Osteoblast (primary cell): ENCODE results near the gene TTC27. TPM values are rescaled to one million over a fixed set of nuclear protein-coding genes. Genes with fewer than 3 reads are reported as not detected.
A peak's percentile ranks its signal among the peaks of the same experiment; 100 is the strongest.

Experiments
- DNase-seq: peaks from one replicate; pipeline ENCODE4 v3.0.0; 2011; ENCODE audit warnings: low spot score, mixed read lengths; ENCODE audit not compliant: insufficient read length; ENCODE audit errors: missing footprints
- H2AFZ ChIP-seq: 2 replicates; pipeline ENCODE4 v1.6.0; 2011; ENCODE audit warnings: mild to moderate bottlenecking, low read length
- H3K27ac ChIP-seq: 2 replicates; pipeline ENCODE4 v1.5.1; 2011; ENCODE audit warnings: mild to moderate bottlenecking, low read depth, low read length, moderate library complexity
- H3K27me3 ChIP-seq: 2 replicates; pipeline ENCODE4 v1.6.0; 2012; ENCODE audit warnings: mild to moderate bottlenecking, control low read depth, inconsistent platforms, low read length, moderate library complexity; ENCODE audit not compliant: insufficient read depth
- H3K36me3 ChIP-seq: 2 replicates; pipeline ENCODE4 v1.5.1; 2011; ENCODE audit warnings: mild to moderate bottlenecking, low read length, control low read depth, moderate library complexity; ENCODE audit not compliant: insufficient read depth
- H3K4me1 ChIP-seq: 2 replicates; pipeline ENCODE4 v1.5.1; 2011; ENCODE audit warnings: mild to moderate bottlenecking, low read length, control low read depth, moderate library complexity; ENCODE audit not compliant: insufficient read depth
- H3K4me2 ChIP-seq: 2 replicates; pipeline ENCODE4 v1.6.0; 2011; ENCODE audit warnings: mild to moderate bottlenecking, low read length; ENCODE audit not compliant: insufficient read depth
- H3K4me3 ChIP-seq: fragments of 200-600 bp; sonication (generic); 3 replicates; pipeline ENCODE4 v1.5.1; 2012; ENCODE audit warnings: mild to moderate bottlenecking, low read length, inconsistent platforms; ENCODE audit not compliant: insufficient read depth
- H3K79me2 ChIP-seq: 2 replicates; pipeline ENCODE4 v1.6.0; 2012; ENCODE audit warnings: mild to moderate bottlenecking, low read length, control low read depth, inconsistent platforms; ENCODE audit not compliant: insufficient read depth
- H3K9me3 ChIP-seq: 2 replicates; pipeline ENCODE4 v1.5.1; 2011; ENCODE audit warnings: low read depth, low read length, control low read depth
- H4K20me1 ChIP-seq: 2 replicates; pipeline ENCODE4 v1.6.0; 2012; ENCODE audit warnings: mild to moderate bottlenecking, low read length, control low read depth; ENCODE audit not compliant: insufficient read depth
- total RNA-seq: library from RNA; depleted of rRNA; stranded (reverse); fragments of >200 nt; gene quantifications from 2 replicates; pipeline ENCODE4 v1.2.3, GENCODE V29; 2012
- TF ChIP-seq, protein P1 (sequence below): IDR thresholded peaks from 2 replicates; pipeline ENCODE4 v1.5.1; 2011; ENCODE audit warnings: mild to moderate bottlenecking, low read depth, low read length, moderate library complexity; ENCODE audit errors: extremely low read depth

The TTC27 gene
- total RNA-seq, 1 donor: 25.3 TPM

DNA sequence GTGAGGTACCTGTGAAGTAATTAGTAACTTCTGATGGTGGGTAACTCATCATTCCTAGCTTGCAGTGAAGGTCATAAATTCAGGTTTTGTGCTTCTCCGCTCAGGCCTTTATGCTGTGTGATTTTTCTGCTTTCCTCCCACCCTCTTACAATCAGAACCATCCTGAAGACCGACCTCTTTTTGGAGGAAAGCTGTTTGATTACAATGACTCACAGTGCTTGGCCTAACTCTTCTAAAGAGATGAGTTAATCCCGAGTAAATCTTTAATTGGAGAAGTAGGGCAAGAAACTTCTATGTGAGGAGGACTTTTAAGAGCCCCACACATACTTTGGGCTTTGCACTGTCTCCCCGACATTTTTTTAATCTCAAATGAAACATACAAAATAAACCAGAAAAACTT is 53.1 kb downstream of the TTC27 start:
- Histone ChIP-seq H3K27me3 (no peaks in the 10 kb centered on the region), H3K27ac (no peak overlapping the region), H3K4me1 (peaks cover 16% of the 10 kb centered on the region), H3K9me3 (no peaks in the 10 kb centered on the region), H4K20me1 (no peaks in the 10 kb centered on the region), H3K36me3 (peaks cover 2% of the 10 kb centered on the region), H3K79me2 (no peaks in the 10 kb centered on the region), H3K4me2 (no peak overlapping the region), H2AFZ (no peak overlapping the region), H3K4me3 (no peak overlapping the region)
- DNase-seq: no peak
- TF ChIP-seq, protein P1, sequence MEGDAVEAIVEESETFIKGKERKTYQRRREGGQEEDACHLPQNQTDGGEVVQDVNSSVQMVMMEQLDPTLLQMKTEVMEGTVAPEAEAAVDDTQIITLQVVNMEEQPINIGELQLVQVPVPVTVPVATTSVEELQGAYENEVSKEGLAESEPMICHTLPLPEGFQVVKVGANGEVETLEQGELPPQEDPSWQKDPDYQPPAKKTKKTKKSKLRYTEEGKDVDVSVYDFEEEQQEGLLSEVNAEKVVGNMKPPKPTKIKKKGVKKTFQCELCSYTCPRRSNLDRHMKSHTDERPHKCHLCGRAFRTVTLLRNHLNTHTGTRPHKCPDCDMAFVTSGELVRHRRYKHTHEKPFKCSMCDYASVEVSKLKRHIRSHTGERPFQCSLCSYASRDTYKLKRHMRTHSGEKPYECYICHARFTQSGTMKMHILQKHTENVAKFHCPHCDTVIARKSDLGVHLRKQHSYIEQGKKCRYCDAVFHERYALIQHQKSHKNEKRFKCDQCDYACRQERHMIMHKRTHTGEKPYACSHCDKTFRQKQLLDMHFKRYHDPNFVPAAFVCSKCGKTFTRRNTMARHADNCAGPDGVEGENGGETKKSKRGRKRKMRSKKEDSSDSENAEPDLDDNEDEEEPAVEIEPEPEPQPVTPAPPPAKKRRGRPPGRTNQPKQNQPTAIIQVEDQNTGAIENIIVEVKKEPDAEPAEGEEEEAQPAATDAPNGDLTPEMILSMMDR: no peak

DNA sequence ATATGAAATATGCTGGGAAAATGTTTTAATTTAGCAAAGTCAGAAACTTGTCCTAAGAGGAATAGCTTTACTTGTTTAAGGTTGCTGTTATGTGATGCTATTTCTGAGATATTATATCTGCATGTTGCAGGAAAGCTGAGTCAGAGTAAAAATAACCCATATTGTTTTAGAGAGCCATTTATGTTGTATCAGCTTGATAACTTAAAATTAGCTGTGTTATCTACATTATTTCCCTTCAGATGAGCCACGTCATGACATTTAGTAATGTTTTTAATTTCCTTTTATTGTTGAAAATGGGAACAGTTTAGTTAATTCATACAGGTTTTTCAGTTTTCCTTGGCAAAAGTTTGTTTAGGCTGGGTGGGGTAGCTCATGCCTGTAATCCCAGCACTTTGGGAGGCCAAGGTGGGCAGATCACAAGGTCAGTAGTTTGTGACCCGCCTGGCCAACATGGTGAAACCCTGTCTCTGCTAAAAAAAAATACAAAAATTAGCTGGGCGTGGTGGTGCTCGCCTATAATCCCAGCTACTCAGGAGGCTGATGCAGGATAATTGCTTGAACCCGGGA is 55.8 kb downstream of the TTC27 start:
- H3K4me3 ChIP-seq: no peak overlapping the region
- peak; percentile 19 for DNase-seq
- no peak overlapping the region for H3K27ac ChIP-seq
- H3K27me3 ChIP-seq: no peaks in the 10 kb centered on the region
- no peaks in the 10 kb centered on the region for H4K20me1 ChIP-seq
- H2AFZ ChIP-seq: no peak overlapping the region
- H3K4me1 ChIP-seq: peaks cover 20% of the 10 kb centered on the region
- H3K79me2 ChIP-seq: no peaks in the 10 kb centered on the region
- TF ChIP-seq, protein P1: no peak
- no peak overlapping the region for H3K4me2 ChIP-seq
- H3K9me3 ChIP-seq: no peaks in the 10 kb centered on the region
- H3K36me3 ChIP-seq: peaks cover 2% of the 10 kb centered on the region

DNA sequence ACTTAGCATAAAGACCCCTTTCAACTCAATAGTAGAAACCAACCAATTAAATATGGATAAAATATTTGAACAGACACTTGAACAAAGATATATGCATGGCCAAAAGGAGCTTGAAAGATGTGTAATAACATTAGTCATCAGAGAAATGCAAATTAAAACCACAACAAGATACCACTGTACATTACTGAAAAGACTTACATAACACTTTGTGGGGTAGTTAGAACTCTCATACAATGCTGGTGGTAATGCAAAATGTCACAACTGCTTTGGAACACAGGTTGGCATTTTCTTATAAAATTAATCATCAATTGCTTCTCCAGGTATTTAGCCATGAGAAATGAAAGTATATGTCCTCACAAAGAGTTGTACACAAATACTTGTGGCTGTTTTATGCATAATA is 60.7 kb downstream of the TTC27 start:
- H3K36me3 ChIP-seq: peaks cover 2% of the 10 kb centered on the region
- no peak overlapping the region for H3K27ac ChIP-seq
- no peaks in the 10 kb centered on the region for H3K79me2 ChIP-seq
- H3K4me2 ChIP-seq: peak overlapping the region; percentile 20
- no peak overlapping the region for H3K4me3 ChIP-seq
- peaks cover 11% of the 10 kb centered on the region for H3K4me1 ChIP-seq
- no peaks in the 10 kb centered on the region for H3K27me3 ChIP-seq
- H2AFZ ChIP-seq: no peak overlapping the region
- TF ChIP-seq, protein P1: no peak
- H3K9me3 ChIP-seq: no peaks in the 10 kb centered on the region
- H4K20me1 ChIP-seq: no peaks in the 10 kb centered on the region
- DNase-seq: no peak

DNA sequence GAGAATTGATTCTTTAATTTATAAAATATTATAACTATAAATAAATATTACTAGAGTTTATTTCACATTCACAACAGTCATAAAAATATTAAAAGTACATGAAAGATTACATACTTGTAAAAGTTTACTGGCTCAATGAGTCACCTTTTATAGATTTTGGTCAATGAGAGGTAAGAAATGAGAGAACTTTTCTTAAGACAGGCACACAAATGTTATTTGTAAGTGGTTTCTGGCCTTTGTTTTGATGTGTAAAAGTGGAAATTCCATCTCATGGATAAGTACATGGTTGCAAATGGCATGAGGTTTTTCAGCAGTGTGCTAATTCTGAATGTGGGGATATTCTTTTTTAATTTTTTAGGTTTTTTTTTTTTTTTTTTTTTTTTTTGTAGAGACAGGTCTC is 63.8 kb downstream of the TTC27 start:
- Histone ChIP-seq H3K27me3 (no peaks in the 10 kb centered on the region), H3K79me2 (no peaks in the 10 kb centered on the region), H3K27ac (no peak overlapping the region), H3K4me1 (peaks cover 12% of the 10 kb centered on the region), H3K36me3 (peaks cover under 1% of the 10 kb centered on the region), H2AFZ (no peak overlapping the region), H4K20me1 (no peaks in the 10 kb centered on the region), H3K9me3 (no peaks in the 10 kb centered on the region), H3K4me2 (no peak overlapping the region), H3K4me3 (no peak overlapping the region)
- TF ChIP-seq, protein P1: no peak
- DNase-seq: no peak
